Measurements from ENCODE around the gene CTDSPL.
"Not testable (repeated sequence)": the region's sequence is repeated elsewhere in the genome, so short reads cannot be mapped to it uniquely, and the experiment has no call there.

The CTDSPL gene, protein sequence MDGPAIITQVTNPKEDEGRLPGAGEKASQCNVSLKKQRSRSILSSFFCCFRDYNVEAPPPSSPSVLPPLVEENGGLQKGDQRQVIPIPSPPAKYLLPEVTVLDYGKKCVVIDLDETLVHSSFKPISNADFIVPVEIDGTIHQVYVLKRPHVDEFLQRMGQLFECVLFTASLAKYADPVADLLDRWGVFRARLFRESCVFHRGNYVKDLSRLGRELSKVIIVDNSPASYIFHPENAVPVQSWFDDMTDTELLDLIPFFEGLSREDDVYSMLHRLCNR

DNA sequence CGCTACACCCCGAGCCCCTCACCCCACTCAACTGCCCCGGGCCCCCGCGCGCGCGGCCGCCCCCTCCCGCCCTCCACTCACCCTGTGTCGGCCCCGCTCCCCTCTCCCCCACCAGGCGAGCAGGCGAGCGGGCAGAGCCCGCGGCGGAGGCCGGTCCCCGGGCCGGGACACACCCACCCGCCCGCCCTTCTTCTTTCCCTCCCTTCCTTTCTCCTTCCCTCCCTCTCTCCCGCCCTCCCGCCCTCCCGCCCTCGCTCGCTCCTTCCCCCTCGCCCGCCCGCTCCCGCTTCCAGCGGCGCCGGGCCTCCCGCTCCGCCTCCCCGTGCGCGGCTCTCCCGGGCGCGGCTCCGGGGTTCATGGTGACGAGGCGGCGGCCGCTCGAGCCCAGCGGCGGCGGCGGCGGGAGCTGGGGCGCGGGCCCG is at the start of gene CTDSPL:
TSS of gene CTDSPL (plus strand) at position 261 of the 422 bp plus-strand sequence. CDS start 320 bp downstream, outside the sequence.
- no peak for DNase-seq

DNA sequence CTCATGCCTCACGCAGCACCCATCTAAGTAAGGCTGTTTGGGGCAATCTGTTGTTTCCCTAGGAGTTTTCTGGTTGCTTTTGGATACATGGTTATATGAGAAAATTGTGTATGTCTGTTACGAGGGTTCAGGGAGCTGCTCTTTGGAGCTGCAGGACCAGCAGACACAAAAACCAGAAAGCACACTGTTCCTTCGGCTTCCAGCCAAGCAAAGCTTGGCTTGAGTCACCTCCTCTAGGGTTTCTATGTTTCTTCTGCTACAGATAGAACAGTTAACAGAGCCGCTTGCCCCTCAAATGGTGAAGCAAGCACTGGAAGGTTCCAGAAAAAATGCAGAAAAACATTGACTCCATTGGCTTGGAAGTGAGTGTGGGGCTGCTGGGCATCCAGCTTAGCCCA is 49.2 kb upstream of the CTDSPL start:
- DNase-seq, result no peak

DNA sequence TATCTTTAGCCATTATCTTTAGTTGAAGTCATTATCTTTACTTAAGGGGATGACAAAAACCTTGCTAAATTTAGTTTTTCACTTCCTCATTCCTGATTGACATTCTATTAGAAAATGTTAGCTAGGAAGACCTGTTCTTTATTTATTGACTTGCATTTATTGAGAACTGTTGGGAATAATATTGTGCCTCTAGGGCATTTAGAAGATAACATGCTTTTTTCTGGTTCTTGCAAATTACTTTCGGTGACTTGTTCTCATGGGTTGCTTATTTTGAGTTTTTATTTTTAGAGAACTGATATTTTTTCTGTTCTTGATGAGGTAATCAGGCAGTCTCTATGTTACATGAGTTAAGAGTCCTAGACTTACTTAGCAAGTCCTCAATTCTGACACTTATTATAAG is 48.3 kb upstream of the CTDSPL start:
- no peak for DNase-seq

DNA sequence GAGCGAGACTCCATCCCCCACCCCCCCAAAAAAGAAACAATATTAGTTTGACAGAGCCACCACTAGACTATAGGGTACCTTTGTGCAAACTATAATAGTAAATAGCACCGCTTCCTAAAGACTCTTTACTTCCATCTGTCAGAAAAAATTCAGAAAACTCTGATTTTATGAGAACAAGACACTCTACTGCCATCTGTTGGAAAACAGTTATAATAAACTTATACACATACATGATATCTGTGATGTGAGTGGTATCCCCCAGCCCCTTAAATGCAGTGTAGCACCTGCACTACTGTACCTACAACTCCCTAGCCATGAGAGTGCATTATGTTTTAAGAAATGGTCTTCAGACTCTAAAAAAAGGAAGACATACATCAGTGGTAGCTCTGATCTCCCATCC is 47.1 kb upstream of the CTDSPL start:
- DNase-seq, result no peak

DNA sequence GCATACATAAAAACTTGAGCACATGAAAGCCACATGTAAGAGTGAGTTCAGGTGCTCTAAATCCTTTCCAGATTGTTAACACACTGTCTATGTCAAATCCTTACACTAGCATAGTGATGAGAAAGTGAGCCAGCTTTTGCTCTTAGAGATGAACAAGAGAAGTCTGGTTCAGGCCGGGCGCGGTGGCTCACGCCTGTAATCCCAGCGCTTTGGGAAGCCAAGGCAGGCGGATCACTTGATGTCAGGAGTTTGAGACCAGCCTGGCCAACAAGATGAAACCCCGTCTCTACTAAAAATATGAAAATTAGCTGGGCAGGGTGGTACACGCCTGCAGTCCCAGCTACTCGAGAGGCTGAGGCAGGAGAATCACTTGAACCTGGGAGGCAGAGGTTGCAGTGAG is 46.5 kb upstream of the CTDSPL start:
- not testable (repeated sequence) for DNase-seq

DNA sequence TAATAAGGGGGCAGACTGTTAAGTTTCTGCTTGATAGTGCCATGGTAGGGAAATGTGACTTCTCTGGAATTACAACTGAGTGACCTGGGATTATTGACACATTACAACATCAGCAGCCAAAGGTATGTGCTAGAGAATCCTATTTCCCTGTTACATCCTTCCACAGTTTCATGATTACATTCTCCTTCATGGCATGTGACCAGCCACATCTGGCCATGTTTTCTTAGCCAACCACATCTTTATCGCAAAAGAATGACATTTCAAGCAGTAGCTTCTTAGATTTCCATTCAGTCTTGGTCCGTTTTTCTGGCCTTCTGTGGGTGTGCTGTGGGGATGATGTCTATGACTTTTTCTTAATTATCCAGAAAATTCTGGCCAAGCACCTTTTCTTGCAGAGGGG is 45.4 kb upstream of the CTDSPL start:
- no peak for DNase-seq

DNA sequence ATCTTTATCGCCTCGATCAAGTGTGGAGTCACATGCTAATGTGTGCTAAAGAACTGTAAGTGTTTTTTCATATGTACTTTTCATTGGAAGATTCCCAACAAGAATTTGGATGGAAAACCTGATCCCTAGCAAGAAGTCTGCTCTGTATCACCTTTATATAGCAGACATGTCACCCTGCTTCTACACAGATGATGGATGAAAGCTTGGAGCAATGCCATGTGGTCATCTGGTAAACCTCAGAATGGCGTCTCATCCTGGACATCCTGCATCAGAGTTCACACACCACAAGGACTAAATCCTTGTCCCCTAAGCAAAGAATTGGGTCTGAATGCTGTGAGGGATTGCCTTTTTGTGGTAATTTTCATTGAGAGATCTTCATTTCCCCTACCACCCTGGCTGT is 42.1 kb upstream of the CTDSPL start:
- DNase-seq, result no peak

DNA sequence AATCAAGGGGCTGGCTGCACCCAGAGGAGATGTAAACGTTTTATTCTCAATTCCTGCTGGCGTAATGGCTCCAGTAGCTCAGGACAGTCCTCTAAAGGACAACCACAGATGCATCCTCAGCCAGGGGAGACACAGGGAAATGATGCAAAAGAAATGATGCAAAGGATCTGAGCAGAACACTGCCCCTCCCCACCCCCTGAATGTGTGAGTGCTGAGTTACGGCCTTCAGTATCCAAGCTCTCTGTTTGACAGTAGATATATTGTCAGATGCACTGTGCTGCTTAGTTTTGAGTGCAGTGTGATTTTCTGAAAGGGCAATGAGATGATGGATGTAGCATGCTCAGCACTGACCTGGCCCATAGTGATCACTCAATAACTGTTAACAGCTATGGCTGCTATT is 41.4 kb upstream of the CTDSPL start:
- DNase-seq, result no peak

DNA sequence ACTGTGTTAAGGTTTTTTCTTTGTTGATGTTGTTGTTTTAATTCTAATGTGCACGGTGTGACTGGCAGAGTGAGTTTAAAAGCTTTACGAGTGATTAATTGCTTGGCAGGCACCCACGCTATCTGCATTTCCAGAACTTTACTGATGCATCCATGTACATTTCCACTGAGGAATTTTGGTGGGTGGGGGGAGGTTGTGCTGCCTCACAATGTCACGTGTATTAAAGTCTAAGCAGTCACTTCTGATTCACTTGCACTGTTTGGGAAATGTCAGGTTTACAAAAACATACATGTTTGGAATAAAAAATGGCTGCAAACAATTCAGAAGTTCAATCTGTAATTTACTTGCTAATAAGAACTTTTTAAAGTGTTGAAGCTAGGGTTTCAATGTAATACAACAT is 38.5 kb upstream of the CTDSPL start:
- no peak for DNase-seq

DNA sequence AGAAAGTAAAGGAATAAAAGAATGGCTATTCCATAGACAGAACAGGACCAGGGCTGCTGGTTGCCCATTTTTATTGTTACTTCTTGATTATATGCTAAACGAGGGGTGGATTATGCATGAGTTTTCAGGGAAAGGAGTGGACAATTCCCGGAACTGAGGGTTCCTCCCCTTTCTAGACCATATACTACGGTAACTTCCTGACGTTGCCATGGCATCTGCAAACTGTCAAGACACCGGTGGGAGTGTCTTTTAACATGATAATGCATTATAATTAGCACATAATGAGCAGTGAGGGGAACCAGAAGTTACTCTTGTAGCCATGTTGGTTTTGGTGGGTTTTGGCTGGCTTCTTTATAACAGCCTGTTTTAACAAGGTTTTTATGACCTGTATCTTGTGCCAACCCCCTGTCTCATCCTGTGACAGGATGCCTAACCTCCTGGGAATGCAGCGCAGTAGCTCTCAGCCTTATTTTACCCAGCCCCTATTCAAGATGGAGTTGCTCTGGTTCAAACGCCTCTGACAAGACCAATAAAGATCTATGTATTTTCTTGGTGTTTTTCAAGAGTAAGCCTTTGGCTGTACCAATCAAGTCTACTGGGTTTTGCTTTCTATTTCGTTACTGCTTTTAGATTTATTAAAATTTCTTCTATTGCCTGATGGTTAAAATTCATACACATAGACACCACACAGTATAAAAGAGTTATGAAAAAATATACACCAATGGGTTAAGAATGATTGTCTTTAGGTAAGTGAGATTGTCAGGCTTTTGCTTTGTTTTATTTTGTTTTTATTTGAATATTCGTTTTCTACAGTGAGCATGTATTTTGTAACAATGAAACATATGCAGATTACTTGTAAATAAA is 37.4 kb upstream of the CTDSPL start:
- DNase-seq, result no peak

DNA sequence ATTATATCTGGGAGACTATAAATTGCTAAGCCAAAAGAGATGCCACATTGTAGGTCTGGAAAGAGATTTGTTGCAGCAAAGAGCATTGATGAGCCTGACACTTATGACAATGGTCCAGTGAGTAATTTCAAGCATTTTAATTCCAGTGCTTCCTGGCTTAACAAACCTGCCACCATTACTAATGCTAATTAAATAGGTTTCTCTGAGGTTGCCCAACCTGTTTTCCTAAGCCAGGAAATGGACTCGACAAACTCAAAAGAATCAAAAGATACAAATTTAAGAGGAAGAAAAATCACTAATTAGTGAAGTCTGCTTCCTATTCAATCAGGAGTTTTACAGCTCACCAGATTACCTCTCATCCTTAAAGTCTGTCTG is 36.7 kb upstream of the CTDSPL start:
- no peak for DNase-seq

DNA sequence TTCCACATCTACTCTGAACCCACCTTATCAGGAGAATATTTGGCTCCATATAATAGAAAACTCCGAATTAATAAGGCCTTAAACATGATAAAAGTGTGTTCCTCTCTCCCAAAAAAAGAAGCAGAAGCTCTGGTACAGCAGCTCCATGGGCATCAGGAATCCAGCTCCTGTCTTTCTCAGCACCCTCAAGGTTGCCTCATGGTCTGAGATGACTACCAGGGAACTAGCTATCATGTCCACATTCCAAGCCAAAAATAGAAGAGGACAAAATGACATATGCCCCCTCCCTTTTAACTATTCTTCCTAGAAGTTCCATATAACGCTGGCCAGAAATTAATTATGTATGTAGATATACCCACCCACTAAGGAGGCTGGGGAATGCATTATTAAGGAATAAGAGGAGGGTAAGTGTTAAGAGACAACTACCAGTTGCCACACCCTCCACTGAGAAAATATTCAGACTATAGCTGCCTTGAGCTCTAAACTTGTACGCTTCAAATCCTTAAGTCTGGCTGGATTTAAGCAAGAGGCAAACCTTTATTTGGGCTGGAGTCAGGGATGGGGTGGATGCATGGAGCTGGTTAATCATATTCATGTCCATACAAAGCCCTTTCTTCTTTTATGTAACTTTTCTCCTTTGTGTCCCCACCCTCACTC is 35.8 kb upstream of the CTDSPL start:
- no peak for DNase-seq

DNA sequence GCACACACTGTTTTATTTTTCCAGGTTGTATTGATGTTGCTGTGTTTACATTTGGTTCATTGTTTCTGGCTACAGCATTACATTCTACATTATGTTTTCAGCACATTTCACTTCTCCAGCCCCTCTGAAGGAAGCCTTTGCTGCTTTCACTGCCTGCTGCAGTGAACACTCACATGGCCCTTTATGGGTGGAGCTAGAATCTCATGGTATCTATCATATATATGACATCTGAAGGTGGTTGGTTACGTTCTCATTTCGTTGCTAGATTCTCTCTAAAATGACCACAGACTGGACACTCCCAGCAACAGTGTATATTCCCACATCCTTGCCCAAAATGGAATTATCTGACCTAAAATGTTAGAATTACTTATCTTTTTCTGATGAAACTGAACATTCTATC is 35.2 kb upstream of the CTDSPL start:
- no peak for DNase-seq

DNA sequence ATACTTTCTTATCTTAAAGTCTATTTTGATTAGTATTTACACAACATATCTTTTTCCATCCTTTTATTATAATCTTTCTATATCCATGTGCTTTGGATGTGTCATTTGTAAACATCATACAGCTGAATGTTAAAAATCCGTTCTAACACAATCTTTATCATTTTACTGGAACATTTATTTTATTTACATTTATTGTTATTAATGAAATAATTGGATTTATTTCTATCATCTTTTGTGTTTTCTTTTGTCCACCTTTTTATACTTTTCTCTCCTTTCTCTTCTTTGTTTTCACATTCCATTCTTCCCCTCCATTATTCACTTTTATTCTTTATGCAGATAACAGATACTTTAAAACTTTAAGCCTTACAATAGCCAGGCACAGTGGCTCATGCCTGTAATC is 34.7 kb upstream of the CTDSPL start:
- no peak for DNase-seq

DNA sequence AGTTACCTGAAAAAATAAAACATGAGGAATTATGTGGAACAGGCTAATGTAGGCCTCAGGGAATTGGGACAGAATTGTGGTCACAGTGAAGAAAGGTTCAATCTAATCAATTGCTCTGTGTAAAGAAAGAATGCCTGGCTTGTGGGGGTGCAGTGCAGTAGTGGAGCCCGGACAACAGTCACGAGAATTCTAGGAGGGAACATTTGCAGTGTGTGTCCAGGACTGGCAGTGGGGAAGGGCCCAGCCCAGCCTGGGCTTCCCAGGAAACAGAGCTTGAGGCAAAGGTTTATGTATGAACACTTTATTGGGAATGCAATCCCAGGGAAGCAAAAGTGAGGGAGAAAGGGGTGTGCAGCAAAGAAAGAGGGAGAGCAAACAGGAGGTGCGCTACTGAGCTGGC is 29.2 kb upstream of the CTDSPL start:
- no peak for DNase-seq

DNA sequence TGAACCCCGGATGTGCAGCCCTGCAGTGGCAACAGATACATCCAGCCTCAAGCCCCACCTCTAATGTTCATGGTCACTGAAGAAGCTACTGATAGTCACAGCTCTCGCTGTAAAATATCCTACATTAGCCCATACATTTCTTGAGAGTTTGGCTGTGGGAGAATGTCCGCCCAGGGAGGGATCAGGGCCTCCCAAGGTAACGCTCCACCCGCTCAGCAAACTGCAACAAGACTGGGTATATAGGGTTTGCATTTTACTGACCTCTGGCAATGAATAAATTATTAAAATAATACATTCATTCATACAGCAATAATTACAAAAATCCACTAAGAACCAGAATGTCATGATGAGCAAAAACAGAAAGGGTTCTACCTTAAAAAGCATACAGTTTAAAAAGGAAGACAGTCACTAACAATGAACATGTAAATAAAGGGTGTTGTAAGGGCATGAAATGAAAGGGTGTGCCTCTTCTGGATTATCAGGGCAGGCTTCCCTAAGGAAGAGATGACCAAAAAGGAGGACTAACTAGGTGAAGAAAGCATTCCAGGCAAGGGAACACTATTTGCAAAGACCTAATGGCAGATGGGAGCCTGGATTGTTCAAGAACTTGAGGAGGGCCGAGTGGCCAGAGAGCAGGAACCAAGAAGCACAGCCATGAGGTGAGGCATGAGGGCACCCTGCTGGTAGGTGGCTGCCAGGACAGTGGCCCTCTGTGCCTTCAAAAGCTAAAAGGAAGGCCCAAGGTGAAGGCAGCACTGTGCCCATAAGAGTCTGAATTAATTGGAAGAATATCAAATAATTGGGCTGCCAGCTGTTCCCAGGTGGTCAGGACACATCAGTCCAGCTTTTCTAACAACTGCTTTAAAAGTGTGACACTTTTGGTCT is 28.1 kb upstream of the CTDSPL start:
- DNase-seq, result no peak

DNA sequence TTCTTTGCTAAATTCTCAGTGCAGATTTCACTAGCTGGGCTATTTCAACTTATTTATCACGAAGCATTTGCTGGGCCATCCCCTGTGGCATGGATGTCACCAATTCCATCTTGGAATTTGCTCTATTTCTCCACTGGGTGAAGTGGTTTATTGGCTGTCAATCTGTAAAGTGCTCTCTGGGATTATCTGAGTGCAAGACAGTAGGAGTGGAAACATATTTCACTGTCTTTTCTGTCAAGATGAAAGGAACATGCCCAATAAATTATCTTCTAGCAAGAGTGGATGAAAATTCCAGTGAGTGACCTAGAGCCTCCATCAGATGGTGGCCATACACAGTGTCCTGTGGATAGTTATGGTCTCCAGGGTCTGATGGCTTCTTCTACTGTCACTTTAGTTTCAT is 25.1 kb upstream of the CTDSPL start:
- DNase-seq, result no peak

DNA sequence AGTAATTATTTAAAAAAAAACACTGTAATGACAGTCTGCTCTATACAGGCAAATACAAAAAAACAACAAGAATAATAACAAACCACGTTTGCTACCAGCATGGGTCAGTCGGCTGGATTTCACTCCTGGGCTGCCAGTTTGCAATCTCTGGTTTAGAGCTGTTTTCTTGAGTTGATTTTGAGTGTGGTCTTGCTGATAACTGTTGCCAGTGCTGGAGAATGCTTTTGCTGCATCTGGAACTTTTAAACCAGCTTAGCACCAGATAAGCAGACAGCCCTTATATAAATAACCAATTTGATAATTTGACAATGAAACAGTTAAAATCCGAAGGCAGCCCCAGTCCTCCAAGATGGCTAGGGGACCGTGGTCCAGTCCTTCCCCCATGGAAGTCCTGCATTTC is 14.0 kb upstream of the CTDSPL start:
- no peak for DNase-seq

DNA sequence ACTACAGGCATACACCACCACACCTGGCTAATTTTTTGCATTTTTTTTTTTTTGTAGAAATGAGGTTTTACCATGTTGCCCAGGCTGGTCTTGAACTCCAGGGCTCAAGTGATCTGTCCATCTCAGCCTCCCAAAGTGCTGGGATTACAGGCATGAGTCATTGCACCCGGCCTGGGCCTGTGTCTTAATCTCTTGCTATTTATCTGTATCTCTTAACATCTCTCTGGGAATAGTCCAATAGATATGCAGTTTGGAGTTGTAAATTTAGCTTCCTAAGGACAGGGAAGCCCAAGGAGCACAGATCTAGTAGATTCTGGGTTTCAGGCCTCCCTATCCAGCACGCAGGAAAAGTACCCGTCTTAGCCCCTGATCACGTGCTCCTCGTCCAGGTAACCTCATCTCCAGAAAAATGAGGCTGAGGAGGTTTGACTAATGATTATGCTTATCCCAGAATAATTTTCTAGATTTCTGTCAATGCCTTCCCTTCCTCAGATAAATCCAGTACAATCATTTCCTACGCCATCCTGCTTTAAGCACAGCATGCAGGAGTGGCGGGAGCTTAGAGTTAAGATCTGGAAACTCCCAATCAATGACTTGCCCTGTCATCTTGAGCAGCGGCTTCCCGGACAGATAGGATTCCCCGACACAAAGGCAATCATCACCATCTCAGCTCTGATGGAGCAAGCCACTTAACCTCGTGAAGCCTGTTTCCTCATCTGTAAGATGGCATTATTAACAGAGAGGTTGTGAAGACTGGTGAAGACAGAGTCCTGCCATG is 12.3 kb upstream of the CTDSPL start:
- DNase-seq, result no peak

DNA sequence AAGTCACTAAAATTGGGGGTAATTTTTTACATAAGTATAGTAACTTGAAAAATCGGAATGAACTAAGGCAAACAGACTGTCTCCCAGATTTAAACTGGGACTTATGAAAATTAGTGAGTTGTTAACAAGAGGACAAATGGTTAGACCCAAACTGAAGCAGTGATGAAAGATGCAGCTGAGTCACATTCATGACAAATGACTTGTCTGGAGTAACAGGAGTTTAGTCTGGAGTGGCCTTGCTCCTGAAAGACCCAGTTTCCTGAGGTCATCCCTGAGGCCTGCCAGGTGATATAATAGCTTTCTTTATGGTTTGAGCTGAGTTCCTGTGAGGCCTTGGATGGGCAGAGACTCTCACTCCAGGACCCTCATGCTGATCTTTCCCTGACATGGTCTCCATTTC is 9.6 kb upstream of the CTDSPL start:
- DNase-seq, result no peak

DNA sequence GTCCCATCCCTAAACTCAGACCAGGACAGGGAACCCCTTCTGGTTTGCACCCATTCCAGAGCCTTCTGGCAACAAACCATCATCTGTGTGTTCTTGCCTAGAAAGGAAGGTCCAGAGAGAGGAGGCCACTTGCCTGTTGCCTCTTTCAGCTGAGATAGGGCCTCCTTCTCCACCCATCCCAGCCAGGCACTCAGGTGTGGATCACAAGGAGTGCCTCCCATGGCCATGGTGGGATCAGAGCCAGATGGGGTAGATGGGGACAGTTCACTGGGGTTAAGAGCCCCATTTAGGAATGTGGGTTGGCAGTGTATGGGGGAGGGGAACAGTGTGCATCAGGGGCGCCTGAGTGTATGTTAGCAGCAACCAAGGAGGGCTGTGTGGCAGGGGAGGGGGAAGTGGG is 8.9 kb upstream of the CTDSPL start:
- DNase-seq, result no peak

All from SIG-M5 (cell line).